Jurkat, Clone E6-1 (cell line): ENCODE results near the gene PHF21A.

Experiments
- DNase-seq: peaks from one replicate; pipeline ENCODE4 v3.0.0-alpha.2; 2011; ENCODE audit warnings: low read depth, low spot score
- H3K4me3 ChIP-seq: 2 replicates; pipeline ENCODE4 v1.5.1; 2011; ENCODE audit warnings: mild to moderate bottlenecking, low read length, control low read depth, moderate library complexity

The PHF21A gene

GRCh38 chr11:46100670-46101069 is 20.6 kb downstream of the PHF21A start:
- H3K4me3 ChIP-seq, result no peak overlapping the region
- DNase-seq, result peak; percentile 34

- H3K4me3 ChIP-seq, result no peak overlapping the region; the same call in 1 of the 2 replicates
- DNase-seq, result peak; percentile 17
Measured at GRCh38 chr11:46099963-46100316, 21.3 kb downstream of the PHF21A start.

GRCh38 chr11:46090375-46090774 is 30.9 kb downstream of the PHF21A start:
- no peak overlapping the region for H3K4me3 ChIP-seq
- DNase-seq, result no peak

GRCh38 chr11:46079662-46080061 is 41.6 kb downstream of the PHF21A start:
- H3K4me3 ChIP-seq, result no peak overlapping the region
- DNase-seq, result no peak

GRCh38 chr11:46075928-46076327 is 45.3 kb downstream of the PHF21A start:
- no peak for DNase-seq
- no peak overlapping the region for H3K4me3 ChIP-seq

GRCh38 chr11:46075168-46075567 is 46.1 kb downstream of the PHF21A start:
- no peak overlapping the region for H3K4me3 ChIP-seq
- DNase-seq, result no peak

- DNase-seq, result no peak
- H3K4me3 ChIP-seq, result no peak overlapping the region
Measured at GRCh38 chr11:46073632-46074031, 47.6 kb downstream of the PHF21A start.

- H3K4me3 ChIP-seq, result no peak overlapping the region
- DNase-seq, result no peak
Measured at GRCh38 chr11:46072172-46072964, 48.9 kb downstream of the PHF21A start.

- DNase-seq, result no peak
- no peak overlapping the region for H3K4me3 ChIP-seq
Measured at GRCh38 chr11:46071091-46071490, 50.2 kb downstream of the PHF21A start.

GRCh38 chr11:46069595-46069994 is 51.7 kb downstream of the PHF21A start:
- DNase-seq, result no peak
- H3K4me3 ChIP-seq, result no peak overlapping the region

- DNase-seq, result no peak
- H3K4me3 ChIP-seq, result no peak overlapping the region
Measured at GRCh38 chr11:46066335-46066734, 54.9 kb downstream of the PHF21A start.

- no peak for DNase-seq
- H3K4me3 ChIP-seq, result no peak overlapping the region
Measured at GRCh38 chr11:46065681-46066080, 55.6 kb downstream of the PHF21A start.

- H3K4me3 ChIP-seq, result no peak overlapping the region
- DNase-seq, result no peak
Measured at GRCh38 chr11:46064221-46064620, 57.0 kb downstream of the PHF21A start.

GRCh38 chr11:46063138-46063537 is 58.1 kb downstream of the PHF21A start:
- no peak for DNase-seq
- no peak overlapping the region for H3K4me3 ChIP-seq

GRCh38 chr11:46060013-46060412 is 61.2 kb downstream of the PHF21A start:
- no peak overlapping the region for H3K4me3 ChIP-seq
- no peak for DNase-seq

- no peak for DNase-seq
- H3K4me3 ChIP-seq, result no peak overlapping the region
Measured at GRCh38 chr11:46057489-46057888, 63.8 kb downstream of the PHF21A start.

- DNase-seq, result no peak
- H3K4me3 ChIP-seq, result no peak overlapping the region
Measured at GRCh38 chr11:46055371-46055770, 65.9 kb downstream of the PHF21A start.

- DNase-seq, result no peak
- H3K4me3 ChIP-seq, result no peak overlapping the region
Measured at GRCh38 chr11:46051102-46051501, 70.2 kb downstream of the PHF21A start.

- no peak overlapping the region for H3K4me3 ChIP-seq
- DNase-seq, result no peak
Measured at GRCh38 chr11:46050662-46051061, 70.6 kb downstream of the PHF21A start.

GRCh38 chr11:46050003-46050461 is 71.2 kb downstream of the PHF21A start:
- DNase-seq, result no peak
- H3K4me3 ChIP-seq, result no peak overlapping the region

- H3K4me3 ChIP-seq, result no peak overlapping the region
- no peak for DNase-seq
Measured at GRCh38 chr11:46049325-46049897, 71.8 kb downstream of the PHF21A start.
